ENCODE data around the gene MCM3AP.

MCM3AP gene

GRCh38 chr21:46299167-46299566 lies 13.8 kb upstream of the MCM3AP start:
- no peaks in the 10 kb centered on the region for H3F3A ChIP-seq (ENCODE audit: insufficient read depth)
- no peak overlapping the region for H3K4me2 ChIP-seq (ENCODE audit: low read depth, low read length, poor library complexity, severe bottlenecking)
- no peak overlapping the region for H3K9ac ChIP-seq (ENCODE audit: low read length)
- H3K4me3 ChIP-seq (ENCODE audit: insufficient read depth, low read length, poor library complexity, severe bottlenecking), result no peak overlapping the region
- no peaks in the 10 kb centered on the region for H3K9me3 ChIP-seq (ENCODE audit: insufficient read depth, low read length)
- no peak for TF ChIP-seq EZH2phosphoT487 (conservative IDR thresholded peaks at IDR 0.05; ENCODE audit: low read length)
- no peak for TF ChIP-seq CTCF (IDR thresholded peaks at IDR 0.05; ENCODE audit: insufficient read depth, low read length, poor library complexity, severe bottlenecking)
- no peaks in the 10 kb centered on the region for H3K9me2 ChIP-seq (replicated peaks; ENCODE audit: insufficient read depth, low read length)
- no peaks in the 10 kb centered on the region for H3K79me2 ChIP-seq (ENCODE audit: insufficient read depth, low read length)
- H3K36me3 ChIP-seq (ENCODE audit: low read length), result peaks cover 4% of the 10 kb centered on the region; the same call in 1 of the 2 replicates
- no peak overlapping the region for H2AFZ ChIP-seq (ENCODE audit: low read depth, low read length, severe bottlenecking)
- H4K20me1 ChIP-seq (ENCODE audit: low read depth, low read length), result no peaks in the 10 kb centered on the region
- H3K27ac ChIP-seq (ENCODE audit: low read depth, low read length), result no peak overlapping the region
- H3K27me3 ChIP-seq (ENCODE audit: low read length), result no peaks in the 10 kb centered on the region

GRCh38 chr21:46297338-46298271 lies 12.2 kb upstream of the MCM3AP start:
- Histone ChIP-seq H3K9me3 (ENCODE audit: insufficient read depth, low read length) (no peaks in the 10 kb centered on the region), H3K36me3 (ENCODE audit: low read length) (peaks cover 4% of the 10 kb centered on the region; the same call in 1 of the 2 replicates), H3K27me3 (ENCODE audit: low read length) (no peaks in the 10 kb centered on the region), H2AFZ (ENCODE audit: low read depth, low read length, severe bottlenecking) (no peak overlapping the region), H3K4me2 (ENCODE audit: low read depth, low read length, poor library complexity, severe bottlenecking) (no peak overlapping the region), H3K27ac (ENCODE audit: low read depth, low read length) (no peak overlapping the region), H3K4me3 (ENCODE audit: insufficient read depth, low read length, poor library complexity, severe bottlenecking) (no peak overlapping the region), H3K79me2 (ENCODE audit: insufficient read depth, low read length) (no peaks in the 10 kb centered on the region), H3K9me2 (replicated peaks; ENCODE audit: insufficient read depth, low read length) (no peaks in the 10 kb centered on the region), H4K20me1 (ENCODE audit: low read depth, low read length) (no peaks in the 10 kb centered on the region), H3F3A (ENCODE audit: insufficient read depth) (no peaks in the 10 kb centered on the region), H3K9ac (ENCODE audit: low read length) (no peak overlapping the region)
- TF ChIP-seq EZH2phosphoT487 (conservative IDR thresholded peaks at IDR 0.05; ENCODE audit: low read length), result no peak
- no peak for TF ChIP-seq CTCF (IDR thresholded peaks at IDR 0.05; ENCODE audit: insufficient read depth, low read length, poor library complexity, severe bottlenecking)

- no peak overlapping the region for H3K4me2 ChIP-seq (ENCODE audit: low read depth, low read length, poor library complexity, severe bottlenecking)
- H3K9me2 ChIP-seq (replicated peaks; ENCODE audit: insufficient read depth, low read length), result no peaks in the 10 kb centered on the region
- H3K9ac ChIP-seq (ENCODE audit: low read length), result no peak overlapping the region
- H2AFZ ChIP-seq (ENCODE audit: low read depth, low read length, severe bottlenecking), result no peak overlapping the region
- no peaks in the 10 kb centered on the region for H4K20me1 ChIP-seq (ENCODE audit: low read depth, low read length)
- peaks cover 10% of the 10 kb centered on the region; the same call in 1 of the 2 replicates for H3K36me3 ChIP-seq (ENCODE audit: low read length)
- no peak for TF ChIP-seq CTCF (IDR thresholded peaks at IDR 0.05; ENCODE audit: insufficient read depth, low read length, poor library complexity, severe bottlenecking)
- no peak for TF ChIP-seq EZH2phosphoT487 (conservative IDR thresholded peaks at IDR 0.05; ENCODE audit: low read length)
- H3K27me3 ChIP-seq (ENCODE audit: low read length), result no peaks in the 10 kb centered on the region
- no peak overlapping the region for H3K27ac ChIP-seq (ENCODE audit: low read depth, low read length)
- H3K9me3 ChIP-seq (ENCODE audit: insufficient read depth, low read length), result no peaks in the 10 kb centered on the region
- no peak overlapping the region for H3K4me3 ChIP-seq (ENCODE audit: insufficient read depth, low read length, poor library complexity, severe bottlenecking)
- H3F3A ChIP-seq (ENCODE audit: insufficient read depth), result no peaks in the 10 kb centered on the region
- no peaks in the 10 kb centered on the region for H3K79me2 ChIP-seq (ENCODE audit: insufficient read depth, low read length)
Observed at GRCh38 chr21:46295996-46296752, 10.8 kb upstream of the MCM3AP start.

Data from SU-DHL-6 (cell line).